Tibial nerve (tissue), 4 donors: ENCODE measurements around the gene KCNMA1. TPM values are rescaled to one million over a fixed set of nuclear protein-coding genes. Genes with fewer than 3 reads are reported as not detected.
A peak's percentile ranks its signal among the peaks of the same experiment; 100 is the strongest.

Experiments used
- DNase-seq, 2 donors: peaks; one replicate each; pipeline ENCODE4 v3.0.0-alpha.2; 2019; ENCODE audit warnings: low spot score in 2 of 2
- H3K27ac ChIP-seq, 4 donors: fragments of 200-600 bp; sonication (generic) in 3 of 4; one replicate each; pipeline ENCODE4 v1.5.1; 2017 to 2019; ENCODE audit warnings: mild to moderate bottlenecking in 1 of 4
- H3K27me3 ChIP-seq, 2 donors: fragments of 200-600 bp; sonication (generic) in 1 of 2; one replicate each; pipeline versions ENCODE4 v1.5.1 to v1.6.0; 2017 to 2019
- H3K36me3 ChIP-seq, 3 donors: fragments of 200-600 bp; sonication (generic); one replicate each; pipeline ENCODE4 v1.5.1; 2018 to 2019
- H3K4me1 ChIP-seq, 4 donors: fragments of 200-600 bp; sonication (generic) in 3 of 4; one replicate each; pipeline ENCODE4 v1.5.1; 2017 to 2019
- H3K4me3 ChIP-seq, 4 donors: fragments of 200-600 bp; sonication (generic) in 3 of 4; one replicate each; pipeline ENCODE4 v1.5.1; 2017 to 2019; ENCODE audit warnings: mild to moderate bottlenecking in 1 of 4, moderate library complexity in 1 of 4
- H3K9me3 ChIP-seq, 4 donors: fragments of 200-600 bp; sonication (generic) in 3 of 4; one replicate each; pipeline ENCODE4 v1.5.1; 2017 to 2019
- CTCF ChIP-seq, 5 experiments: fragments of 200-600 bp in 3 of 5; fragments of 450-650 bp in 2 of 5; sonication (generic) in 3 of 5; IDR thresholded peaks; one replicate each; pipeline ENCODE4 v1.5.1; 2016 to 2019; ENCODE audit warnings: antibody characterized with exemption in 5 of 5, mild to moderate bottlenecking in 3 of 5, moderate library complexity in 2 of 5
- EP300 ChIP-seq, 2 donors: sonication (generic); formaldehyde crosslinking; IDR thresholded peaks; one replicate each; pipeline ENCODE4 v1.6.1; 2017; ENCODE audit warnings: antibody characterized with exemption in 2 of 2, mild to moderate bottlenecking in 1 of 2
- POLR2A ChIP-seq, 2 donors: fragments of 450-650 bp; IDR thresholded peaks; one replicate each; pipeline ENCODE4 v1.6.1; 2017; ENCODE audit warnings: antibody characterized with exemption in 2 of 2, mild to moderate bottlenecking in 2 of 2, moderate library complexity in 2 of 2
- WGBS, 2 donors: methylation state at CpG; one replicate each; pipeline ENCODE4 v1.1.5; 2018; 5-methylcytosine and 5-hydroxymethylcytosine counted together
- total RNA-seq, 4 donors: library from RNA; depleted of rRNA; stranded (reverse); fragments of >200 nt; gene quantifications; one replicate each; pipeline ENCODE4 v1.1.0, GENCODE V29; 2016

KCNMA1 gene
- total RNA-seq, 4 donors from 2014 or later: 10.2 to 19.9 (median 13.7) TPM

- Histone ChIP-seq H3K36me3 (no peaks in the 10 kb centered on the region), H3K4me3 (no peak overlapping the region), H3K9me3 (no peaks in the 10 kb centered on the region), H3K27ac (no peak overlapping the region), H3K27me3 (no peaks in the 10 kb centered on the region), H3K4me1 (peaks cover 0 to 13% (median 0%) of the 10 kb centered on the region in 4 donors)
- TF ChIP-seq CTCF (IDR thresholded peaks at IDR 0.05) (no peak), POLR2A (IDR thresholded peaks at IDR 0.05) (no peak), EP300 (IDR thresholded peaks at IDR 0.05) (no peak)
- DNase-seq: no peak
- WGBS, 2 donors: 68 to 74% methylated on average over 3 of the region's 3 CpGs
Measured at GRCh38 chr10:77176232-77176631, 461.4 kb downstream of the KCNMA1 start.

- H3K27ac ChIP-seq: no peak overlapping the region
- H3K4me1 ChIP-seq: peaks cover 0 to 13% (median 0%) of the 10 kb centered on the region in 4 donors
- H3K36me3 ChIP-seq: no peaks in the 10 kb centered on the region
- no peak overlapping the region for H3K4me3 ChIP-seq
- no peak for DNase-seq
- TF ChIP-seq CTCF (IDR thresholded peaks at IDR 0.05) (no peak), POLR2A (IDR thresholded peaks at IDR 0.05) (no peak), EP300 (IDR thresholded peaks at IDR 0.05) (no peak)
- 90 to 98% methylated on average over 2 of the region's 2 CpGs for WGBS, 2 donors
- H3K9me3 ChIP-seq: no peaks in the 10 kb centered on the region
- H3K27me3 ChIP-seq: no peaks in the 10 kb centered on the region
Measured at GRCh38 chr10:77175631-77176222, 461.9 kb downstream of the KCNMA1 start.

- Histone ChIP-seq H3K27me3 (no peaks in the 10 kb centered on the region), H3K36me3 (no peaks in the 10 kb centered on the region), H3K4me1 (peaks cover 0 to 13% (median 0%) of the 10 kb centered on the region in 4 donors), H3K27ac (no peak overlapping the region), H3K4me3 (no peak overlapping the region), H3K9me3 (no peaks in the 10 kb centered on the region)
- WGBS, 2 donors: 21 to 26% methylated on average over 4 of the region's 4 CpGs
- TF ChIP-seq CTCF (IDR thresholded peaks at IDR 0.05): peak; percentile 80 to 86 (median 81)
- TF ChIP-seq POLR2A (IDR thresholded peaks at IDR 0.05): no peak
- peak; percentile 53 to 83 for DNase-seq
Measured at GRCh38 chr10:77173615-77174461, 463.8 kb downstream of the KCNMA1 start.

GRCh38 chr10:77172086-77172485 lies 465.5 kb downstream of the KCNMA1 start:
- Histone ChIP-seq H3K9me3 (no peaks in the 10 kb centered on the region), H3K4me3 (no peak overlapping the region), H3K4me1 (peaks cover 0 to 13% (median 0%) of the 10 kb centered on the region in 4 donors), H3K36me3 (no peaks in the 10 kb centered on the region), H3K27ac (no peak overlapping the region), H3K27me3 (no peaks in the 10 kb centered on the region)
- 80 to 85% methylated on average over 4 of the region's 4 CpGs for WGBS, 2 donors
- DNase-seq: no peak
- TF ChIP-seq POLR2A (IDR thresholded peaks at IDR 0.05) (no peak), EP300 (IDR thresholded peaks at IDR 0.05) (no peak), CTCF (IDR thresholded peaks at IDR 0.05) (no peak)

- no peak for TF ChIP-seq EP300 (IDR thresholded peaks at IDR 0.05)
- TF ChIP-seq POLR2A (IDR thresholded peaks at IDR 0.05): no peak
- no peak for TF ChIP-seq CTCF (IDR thresholded peaks at IDR 0.05)
- Histone ChIP-seq H3K27me3 (no peaks in the 10 kb centered on the region), H3K27ac (no peak overlapping the region), H3K4me3 (no peak overlapping the region), H3K36me3 (no peaks in the 10 kb centered on the region), H3K9me3 (no peaks in the 10 kb centered on the region), H3K4me1 (peaks cover 0 to 7% (median 2%) of the 10 kb centered on the region in 4 donors)
- WGBS, 2 donors: 34 to 42% methylated on average over 2 of the region's 2 CpGs
- DNase-seq: no peak
Measured at GRCh38 chr10:77168861-77169260, 468.7 kb downstream of the KCNMA1 start.
